Upper lobe of left lung (tissue), 6 donors: ENCODE data around the gene GDF11. TPM values are rescaled to one million over a fixed set of nuclear protein-coding genes. Genes with fewer than 3 reads are reported as not detected.

Experiments used
- ATAC-seq, 2 donors: fragments of 200-7000 bp; cut with Tn5 transposase; one replicate each; pipeline ENCODE4 v1.9.1; 2022; ENCODE audit warnings: mild to moderate bottlenecking in 2 of 2, moderate library complexity in 2 of 2; ENCODE audit not compliant: low FRiP score in 2 of 2
- DNase-seq, 2 donors: peaks; one replicate each; pipeline ENCODE4 v3.0.0-alpha.2; 2019 to 2020
- H3K27ac ChIP-seq, 4 donors: fragments of 200-600 bp; sonication (generic); one replicate each; pipeline ENCODE4 v1.5.1; 2016 to 2019
- H3K27me3 ChIP-seq, 4 donors: fragments of 200-600 bp; sonication (generic); one replicate each; pipeline ENCODE4 v1.5.1; 2017 to 2019
- H3K36me3 ChIP-seq, 4 donors: fragments of 200-600 bp; sonication (generic); one replicate each; pipeline ENCODE4 v1.5.1; 2016 to 2019
- H3K4me1 ChIP-seq, 4 donors: fragments of 200-600 bp; sonication (generic); one replicate each; pipeline ENCODE4 v1.5.1; 2018 to 2019
- H3K4me3 ChIP-seq, 4 donors: fragments of 200-600 bp; sonication (generic); one replicate each; pipeline ENCODE4 v1.5.1; 2017 to 2019; ENCODE audit warnings: mild to moderate bottlenecking in 2 of 4, moderate library complexity in 1 of 4
- H3K9me3 ChIP-seq, 4 donors: fragments of 200-600 bp; sonication (generic); one replicate each; pipeline ENCODE4 v1.5.1; 2018 to 2019
- CTCF ChIP-seq, 6 experiments: fragments of 450-650 bp in 4 of 6; fragments of 200-600 bp in 2 of 6; sonication (generic) in 2 of 6; IDR thresholded peaks; one replicate each; pipeline ENCODE4 v1.5.1; 2016 to 2019; ENCODE audit warnings: antibody characterized with exemption in 6 of 6
- EP300 ChIP-seq, 4 donors: sonication (generic); formaldehyde crosslinking; IDR thresholded peaks; one replicate each; pipeline ENCODE4 v1.5.1; 2017; ENCODE audit warnings: antibody characterized with exemption in 4 of 4, control low read depth in 2 of 4
- POLR2A ChIP-seq, 4 donors: fragments of 450-650 bp; IDR thresholded peaks; one replicate each; pipeline ENCODE4 v1.5.1; 2016 to 2017; ENCODE audit warnings: antibody characterized with exemption in 4 of 4, mild to moderate bottlenecking in 2 of 4
- POLR2AphosphoS5 ChIP-seq, 2 donors: sonication (generic); formaldehyde crosslinking; IDR thresholded peaks; one replicate each; pipeline ENCODE4 v1.5.1; 2017; ENCODE audit warnings: antibody characterized with exemption in 2 of 2
- WGBS, 2 donors: methylation state at CpG; one replicate each; pipeline ENCODE4 v1.1.5; 2017 to 2018; 5-methylcytosine and 5-hydroxymethylcytosine counted together
- total RNA-seq, 6 donors: library from RNA; depleted of rRNA in 4 of 6; stranded (reverse); fragments of >200 nt in 4 of 6; gene quantifications; one replicate each; pipeline versions ENCODE4 v1.1.0 to v1.2.1, GENCODE V29; 2016 to 2021
- donor health status: DM: no; HTN: no; CAD: no; lungs with moderate emphysema.
- donor health status: DM: no; HTN: yes; CAD: no; lungs with severe emphysema.

Gene GDF11
- total RNA-seq, 6 donors from 2014 or later, result 1.0 to 6.8 (median 2.3) TPM

GRCh38 chr12:55726971-55727370 is 16.0 kb upstream of the GDF11 start:
- ATAC-seq (no peak), DNase-seq (no peak)
- Histone ChIP-seq H3K27ac (peak overlapping the region; percentile 98 to 100 (median 98)), H3K4me1 (peaks cover 29 to 70% (median 32%) of the 10 kb centered on the region in 4 donors), H3K9me3 (no peaks in the 10 kb centered on the region), H3K4me3 (peak overlapping the region in 3 of 4 donors; percentile 80 to 90 (median 89)), H3K27me3 (no peaks in the 10 kb centered on the region), H3K36me3 (peaks cover 10 to 46% (median 39%) of the 10 kb centered on the region in 4 donors)
- no peak for TF ChIP-seq POLR2A (IDR thresholded peaks at IDR 0.05)
- 42 to 49% methylated on average over 4 to 10 of the region's 10 CpGs for WGBS, 2 donors

- Histone ChIP-seq H3K4me3 (peak overlapping the region; percentile 55 to 90 (median 84)), H3K27ac (peak overlapping the region; percentile 98 to 100 (median 98)), H3K27me3 (no peaks in the 10 kb centered on the region), H3K4me1 (peaks cover 29 to 70% (median 32%) of the 10 kb centered on the region in 4 donors), H3K9me3 (no peaks in the 10 kb centered on the region), H3K36me3 (peaks cover 10 to 45% (median 37%) of the 10 kb centered on the region in 4 donors)
- TF ChIP-seq POLR2A (IDR thresholded peaks at IDR 0.05) (peak in 2 of 4 donors; percentile 15 to 41), EP300 (IDR thresholded peaks at IDR 0.05) (no peak), CTCF (IDR thresholded peaks at IDR 0.05) (no peak), POLR2AphosphoS5 (IDR thresholded peaks at IDR 0.05) (peak; percentile 12 to 44)
- 14 to 17% methylated on average over 9 of the region's 9 CpGs for WGBS, 2 donors
- ATAC-seq (peak; percentile 6 to 41), DNase-seq (peak in 1 of 2 donors; percentile 87)
Measured at GRCh38 chr12:55727643-55728185, 15.2 kb upstream of the GDF11 start.

GRCh38 chr12:55728186-55728938 is 14.6 kb upstream of the GDF11 start:
- Histone ChIP-seq H3K4me1 (peaks cover 29 to 70% (median 32%) of the 10 kb centered on the region in 4 donors), H3K4me3 (peak overlapping the region; percentile 55 to 90 (median 84)), H3K27ac (peak overlapping the region; percentile 98 to 100 (median 98)), H3K36me3 (peaks cover 10 to 38% (median 35%) of the 10 kb centered on the region in 4 donors), H3K27me3 (no peaks in the 10 kb centered on the region), H3K9me3 (no peaks in the 10 kb centered on the region)
- DNase-seq (peak; percentile 83 to 93), ATAC-seq (peak; percentile 68 to 69)
- WGBS, 2 donors, result 0% methylated on average over 30 to 59 of the region's 61 CpGs
- TF ChIP-seq CTCF (IDR thresholded peaks at IDR 0.05) (peak in 1 of 6 experiments; percentile 13), POLR2A (IDR thresholded peaks at IDR 0.05) (no peak), EP300 (IDR thresholded peaks at IDR 0.05) (no peak), POLR2AphosphoS5 (IDR thresholded peaks at IDR 0.05) (peak in 1 of 2 donors; percentile 8)

GRCh38 chr12:55728939-55729818 is 13.7 kb upstream of the GDF11 start, which contains the start of gene CD63:
Gene CD63, minus strand, starts transcription at chr12:55729009. Its CDS starts 668 bp downstream, at chr12:55728341.
- DNase-seq, result peak; percentile 95 to 98
- 1% methylated on average over 24 of the region's 61 CpGs; no CpG with 5 or more reads in 1 of the 2 donors for WGBS, 2 donors
- TF ChIP-seq EP300 (IDR thresholded peaks at IDR 0.05) (peak in 3 of 4 donors; percentile 33 to 71 (median 48)), CTCF (IDR thresholded peaks at IDR 0.05) (peak in 1 of 6 experiments; percentile 3), POLR2AphosphoS5 (IDR thresholded peaks at IDR 0.05) (peak; percentile 66 to 83), POLR2A (IDR thresholded peaks at IDR 0.05) (peak; percentile 78 to 94 (median 82))
- peaks cover 6 to 31% (median 29%) of the 10 kb centered on the region in 4 donors for H3K36me3 ChIP-seq
- peaks cover 26 to 62% (median 30%) of the 10 kb centered on the region in 4 donors for H3K4me1 ChIP-seq
- no peaks in the 10 kb centered on the region for H3K27me3 ChIP-seq
- H3K9me3 ChIP-seq, result no peaks in the 10 kb centered on the region
- peak within 1 kb of the TSS; percentile 55 to 90 (median 84) for H3K4me3 ChIP-seq
- peak within 1 kb of the TSS; percentile 98 to 100 (median 98) for H3K27ac ChIP-seq
- ATAC-seq, result peak; percentile 88 to 93
